Epithelial cell of proximal tubule (primary cell): ENCODE measurements around the gene TBC1D3B. TPM values are rescaled to one million over a fixed set of nuclear protein-coding genes. Genes with fewer than 3 reads are reported as not detected.
"Not testable (repeated sequence)": the region's sequence is repeated elsewhere in the genome, so short reads cannot be mapped to it uniquely, and the experiment has no call there.

Experiments
- DNase-seq: peaks from one replicate; pipeline ENCODE4 v3.0.0-alpha.2; 2011; ENCODE audit warnings: low read depth
- H3K4me3 ChIP-seq: 2 replicates; pipeline ENCODE4 v1.5.1; 2011; ENCODE audit warnings: low read depth, mild to moderate bottlenecking, low read length
- total RNA-seq: library from RNA; depleted of rRNA; stranded (reverse); fragments of >200 nt; gene quantifications from 2 replicates; pipeline ENCODE4 v1.2.3, GENCODE V29; 2015
- TF ChIP-seq, protein P1 (sequence below): conservative IDR thresholded peaks from 2 replicates; pipeline ENCODE4 v1.5.1; 2012; ENCODE audit warnings: low read depth, mild to moderate bottlenecking, low read length

TBC1D3B gene
- total RNA-seq, 1 donor from 2014 or later: not detected

DNA sequence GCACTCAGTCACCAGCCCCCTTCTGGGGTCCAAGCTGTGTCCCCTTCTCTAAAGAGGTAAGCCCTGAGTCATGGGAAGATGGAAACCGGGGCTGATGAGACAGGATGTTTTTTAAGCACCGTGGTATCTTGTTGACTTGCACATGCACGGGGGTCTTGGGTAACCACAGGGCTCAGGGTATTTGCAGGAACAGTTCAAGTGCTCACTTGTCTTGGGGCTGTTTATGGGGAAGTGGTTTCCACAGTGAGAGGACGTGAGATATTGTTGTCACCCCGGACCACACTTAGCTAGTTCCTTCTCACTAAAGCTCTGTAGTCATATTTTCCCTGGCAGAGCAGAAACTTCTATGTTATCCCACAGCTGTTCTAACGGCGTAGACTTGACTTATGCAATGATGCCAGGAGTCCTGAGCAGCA, 12.5 kb upstream of the TBC1D3B start:
- TF ChIP-seq, protein P1, sequence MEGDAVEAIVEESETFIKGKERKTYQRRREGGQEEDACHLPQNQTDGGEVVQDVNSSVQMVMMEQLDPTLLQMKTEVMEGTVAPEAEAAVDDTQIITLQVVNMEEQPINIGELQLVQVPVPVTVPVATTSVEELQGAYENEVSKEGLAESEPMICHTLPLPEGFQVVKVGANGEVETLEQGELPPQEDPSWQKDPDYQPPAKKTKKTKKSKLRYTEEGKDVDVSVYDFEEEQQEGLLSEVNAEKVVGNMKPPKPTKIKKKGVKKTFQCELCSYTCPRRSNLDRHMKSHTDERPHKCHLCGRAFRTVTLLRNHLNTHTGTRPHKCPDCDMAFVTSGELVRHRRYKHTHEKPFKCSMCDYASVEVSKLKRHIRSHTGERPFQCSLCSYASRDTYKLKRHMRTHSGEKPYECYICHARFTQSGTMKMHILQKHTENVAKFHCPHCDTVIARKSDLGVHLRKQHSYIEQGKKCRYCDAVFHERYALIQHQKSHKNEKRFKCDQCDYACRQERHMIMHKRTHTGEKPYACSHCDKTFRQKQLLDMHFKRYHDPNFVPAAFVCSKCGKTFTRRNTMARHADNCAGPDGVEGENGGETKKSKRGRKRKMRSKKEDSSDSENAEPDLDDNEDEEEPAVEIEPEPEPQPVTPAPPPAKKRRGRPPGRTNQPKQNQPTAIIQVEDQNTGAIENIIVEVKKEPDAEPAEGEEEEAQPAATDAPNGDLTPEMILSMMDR: no peak
- no peak overlapping the region for H3K4me3 ChIP-seq
- no peak for DNase-seq

DNA sequence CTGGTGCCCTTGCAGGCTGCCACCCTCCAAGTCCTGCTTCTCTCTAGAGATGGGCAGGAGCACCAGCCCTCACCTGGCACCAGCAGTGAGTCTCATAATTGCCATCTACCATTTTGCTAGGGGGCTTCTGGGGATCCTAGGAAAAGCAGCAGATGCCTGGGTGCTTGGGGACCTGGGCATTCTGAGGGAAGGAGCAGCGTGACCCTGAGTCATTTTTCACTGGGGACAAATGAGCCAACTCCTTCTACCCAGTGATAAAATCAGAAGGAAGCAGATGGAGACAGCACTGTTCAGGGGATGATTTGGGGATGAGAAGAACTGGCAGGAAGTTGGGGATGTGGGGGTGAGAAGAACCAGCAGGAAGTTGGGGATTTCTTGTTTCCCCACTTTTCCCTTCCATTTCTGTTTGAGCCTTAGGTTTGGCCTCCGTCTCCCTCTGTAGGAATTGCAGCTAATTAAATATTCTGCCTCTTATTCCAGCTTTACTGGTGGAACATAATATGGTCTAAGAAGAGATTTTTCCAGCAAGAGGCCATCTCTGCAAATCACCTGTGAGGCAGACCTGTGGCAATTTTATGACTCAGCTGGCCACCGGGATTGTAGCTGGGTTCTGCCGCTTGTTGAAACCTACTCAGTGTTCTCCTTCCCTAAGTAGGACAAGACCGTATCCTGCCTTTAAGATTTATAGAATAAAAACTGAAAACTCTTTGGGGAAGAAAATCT, 11.7 kb upstream of the TBC1D3B start:
- not testable (repeated sequence) for DNase-seq, H3K4me3 ChIP-seq

DNA sequence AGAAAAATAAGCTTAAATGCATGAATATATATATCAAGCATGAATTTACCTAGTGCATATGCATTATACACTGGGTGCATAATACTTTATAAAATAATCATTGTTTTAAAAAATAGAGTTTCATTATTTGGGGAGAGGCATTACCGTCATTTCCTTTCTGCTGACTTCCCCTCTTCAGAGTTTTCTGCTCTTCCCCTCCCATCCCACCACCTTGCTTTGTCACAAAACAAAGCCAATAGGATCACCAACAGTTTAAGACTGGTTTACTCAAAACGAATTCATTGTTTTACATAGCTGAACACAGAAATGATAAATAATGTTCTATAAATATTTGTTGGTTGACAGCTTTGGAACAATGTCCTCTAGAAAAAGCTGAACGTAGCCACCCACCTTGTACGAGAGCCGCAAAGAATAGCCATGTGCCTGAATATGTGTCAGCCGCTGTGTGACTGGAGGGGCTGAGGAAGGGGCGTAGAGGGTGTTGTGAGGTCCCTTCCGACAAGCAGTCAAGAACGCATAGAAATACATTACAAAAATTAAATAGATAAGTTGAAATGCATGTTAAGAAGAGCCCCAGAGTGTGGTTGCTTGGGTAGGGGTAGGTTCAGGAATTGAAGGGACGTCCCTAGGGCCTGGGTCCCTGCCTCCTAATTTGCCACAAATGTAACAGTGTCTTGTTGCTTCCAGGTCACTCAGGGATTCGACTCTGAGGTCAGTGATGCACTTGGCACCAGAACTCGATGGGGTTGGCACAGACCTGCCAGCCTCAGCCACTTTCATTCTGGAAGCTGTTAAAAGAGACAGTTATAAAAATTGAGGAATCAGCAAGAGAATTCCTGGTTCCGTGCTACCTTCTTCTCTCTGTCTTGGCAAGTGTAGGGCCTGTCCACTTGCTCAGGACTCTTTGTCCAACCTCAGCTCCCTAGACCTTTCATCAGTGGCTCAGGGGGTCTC, 10.7 kb upstream of the TBC1D3B start:
- not testable (repeated sequence) for H3K4me3 ChIP-seq, DNase-seq

DNA sequence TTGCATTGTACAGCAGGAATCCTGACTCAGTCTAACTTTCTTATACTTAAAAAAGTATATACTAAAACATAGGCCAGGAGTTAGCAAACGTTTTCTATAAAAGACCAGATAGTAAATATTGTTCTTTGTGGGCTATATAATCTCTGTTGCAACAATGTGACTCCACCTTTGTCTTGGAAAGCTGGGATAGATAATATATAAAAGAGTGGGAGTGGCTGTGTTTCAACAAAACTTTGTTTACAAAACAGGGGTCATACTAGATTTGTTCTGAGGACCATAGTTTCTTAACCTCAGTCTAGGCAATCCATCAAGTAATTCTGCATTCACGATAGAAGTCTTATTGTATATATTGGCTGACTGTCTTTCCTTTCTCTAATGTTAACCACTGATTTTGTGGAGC, 9.0 kb upstream of the TBC1D3B start:
- H3K4me3 ChIP-seq: no peak overlapping the region
- DNase-seq: no peak
- TF ChIP-seq, protein P1: no peak

DNA sequence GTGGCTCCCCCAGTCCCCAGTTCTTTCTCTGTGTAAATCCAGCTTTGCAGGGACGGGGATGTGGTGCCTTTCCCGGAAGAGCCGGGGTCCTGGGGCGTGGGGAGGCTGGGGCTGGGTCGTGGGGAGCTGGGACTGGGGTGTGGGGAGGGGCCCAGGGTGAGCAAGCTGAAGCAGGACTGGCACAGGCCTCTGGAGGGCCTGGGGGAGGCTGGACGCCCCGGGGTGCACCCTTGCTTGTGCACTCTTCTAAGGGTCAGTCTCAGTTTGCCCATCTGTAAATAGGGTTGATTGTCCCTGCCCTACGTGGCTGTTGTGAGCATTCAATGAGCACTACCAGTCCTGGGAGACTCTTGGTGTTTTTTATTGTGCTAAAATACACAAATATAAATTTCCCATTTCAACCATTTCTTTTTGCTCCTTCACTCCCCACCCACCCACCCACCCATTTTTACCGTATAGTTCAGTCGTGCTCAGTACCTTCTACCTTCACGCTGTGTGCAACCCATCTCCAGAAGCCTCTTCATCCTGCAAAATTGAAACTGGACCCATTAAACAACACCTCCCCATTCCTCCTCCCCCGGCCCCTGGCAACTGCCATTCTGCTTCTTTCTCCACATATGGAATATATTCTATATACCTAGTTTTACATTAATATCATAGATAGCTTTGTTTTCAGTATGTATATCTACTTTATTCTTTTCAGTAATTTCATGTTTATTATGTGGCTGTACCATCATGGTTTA, 7.8 kb upstream of the TBC1D3B start:
- DNase-seq: no peak
- H3K4me3 ChIP-seq: no peak overlapping the region
- TF ChIP-seq, protein P1: no peak

DNA sequence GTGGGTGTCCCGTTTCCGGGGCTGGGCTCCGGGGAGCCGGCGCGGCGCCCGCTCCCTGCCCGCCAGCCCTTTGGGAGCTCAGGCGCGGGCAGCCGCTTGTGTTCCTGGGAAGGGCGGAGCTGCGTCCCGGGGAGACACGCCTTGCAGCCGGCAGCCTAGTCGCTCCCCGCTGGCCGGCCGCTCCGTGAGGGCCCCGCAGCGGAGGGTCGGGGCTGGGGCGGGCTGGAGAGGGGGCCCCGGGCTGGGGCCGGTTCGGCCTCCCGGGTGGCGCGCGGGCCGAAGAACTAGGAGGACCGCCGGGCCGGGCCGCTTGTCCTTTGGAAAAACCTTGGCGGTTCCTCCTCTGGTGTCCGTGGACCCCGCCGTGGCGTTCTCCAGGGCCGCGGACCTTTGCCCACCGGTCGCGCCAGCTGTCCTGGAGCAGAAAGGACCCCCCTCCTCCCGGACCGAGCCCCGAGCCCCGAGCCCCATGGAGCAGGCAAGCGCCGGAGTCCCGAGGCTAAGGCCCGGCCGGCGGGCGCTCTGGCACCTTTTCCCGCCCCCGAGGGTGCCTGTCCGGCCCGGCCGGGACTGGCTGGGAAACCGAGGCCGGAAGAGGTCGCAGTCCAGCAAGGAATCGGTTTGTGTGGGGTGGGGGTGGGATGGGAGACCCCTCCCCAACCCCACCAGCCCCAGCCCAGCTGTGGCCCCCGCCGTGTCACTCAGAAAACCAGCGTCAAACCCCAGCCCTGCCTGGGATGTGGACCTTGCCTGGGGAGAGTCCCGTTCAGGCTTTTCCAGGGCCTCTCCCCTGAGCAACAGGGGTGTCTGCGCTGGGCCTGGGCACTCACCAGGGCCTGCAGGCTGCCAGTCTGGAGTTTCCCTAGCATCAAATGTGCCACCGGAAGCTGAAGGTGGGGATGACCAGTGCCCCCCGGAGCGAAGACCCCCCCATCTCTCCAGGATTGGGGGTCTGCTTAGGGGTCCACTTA, 6.8 kb upstream of the TBC1D3B start:
- no peak for DNase-seq
- TF ChIP-seq, protein P1: no peak
- peak overlapping the region; percentile 58 for H3K4me3 ChIP-seq
